GM18499 (cell line): ENCODE measurements around the gene CCNC.
A peak's percentile ranks its signal among the peaks of the same experiment; 100 is the strongest.

ENCODE experiments used
- ATAC-seq: cut with Tn5 transposase; IDR thresholded peaks from one replicate; pipeline ENCODE4 v1.9.1; 2021; ENCODE audit warnings: moderate number of reproducible peaks; ENCODE audit not compliant: insufficient read depth, unreplicated experiment

CCNC gene, protein sequence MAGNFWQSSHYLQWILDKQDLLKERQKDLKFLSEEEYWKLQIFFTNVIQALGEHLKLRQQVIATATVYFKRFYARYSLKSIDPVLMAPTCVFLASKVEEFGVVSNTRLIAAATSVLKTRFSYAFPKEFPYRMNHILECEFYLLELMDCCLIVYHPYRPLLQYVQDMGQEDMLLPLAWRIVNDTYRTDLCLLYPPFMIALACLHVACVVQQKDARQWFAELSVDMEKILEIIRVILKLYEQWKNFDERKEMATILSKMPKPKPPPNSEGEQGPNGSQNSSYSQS

DNA sequence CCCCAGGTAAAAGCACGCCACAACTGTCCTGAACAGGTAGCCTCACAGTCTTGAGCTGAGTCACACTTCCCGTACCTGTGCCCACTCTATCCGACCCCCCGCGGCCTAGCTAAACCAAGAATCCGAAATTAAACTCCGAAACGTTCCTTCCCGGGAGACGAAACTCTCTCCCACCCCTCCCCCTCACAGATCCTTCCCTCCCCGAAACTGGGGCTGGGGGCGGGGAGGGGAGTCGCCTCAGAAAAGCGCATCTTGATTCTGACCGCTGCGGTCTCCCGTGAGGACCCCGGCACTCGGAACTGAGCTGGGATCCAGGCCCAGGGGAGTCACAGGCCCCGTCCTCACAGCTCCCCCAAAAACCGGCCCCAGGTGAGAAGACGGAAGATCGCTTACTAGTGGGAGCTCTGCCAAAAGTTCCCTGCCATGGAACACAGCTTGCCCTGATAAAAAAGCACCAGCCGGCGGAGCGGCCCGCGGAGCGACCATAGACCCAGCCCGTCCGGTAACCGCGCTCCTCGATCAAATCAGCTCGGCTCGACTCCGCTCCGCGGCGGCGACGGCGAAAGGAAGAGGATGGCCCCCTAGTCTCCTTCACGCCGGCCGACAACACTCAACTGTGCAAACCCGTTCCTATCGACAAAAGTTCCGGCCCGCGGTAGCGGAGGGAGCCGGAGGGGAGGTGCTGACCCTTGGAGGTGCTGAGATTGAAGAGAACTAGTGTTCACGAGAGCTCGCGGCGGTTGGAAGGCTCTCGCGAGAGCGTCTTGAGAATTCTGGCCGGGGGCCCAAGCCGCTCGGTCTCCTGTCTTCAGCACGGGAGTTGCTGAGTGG lies at the start of gene CCNC:
Gene CCNC, minus strand, starts transcription at position 558 of the 831 bp plus-strand sequence. Its CDS starts 133 bp downstream, at position 425.
- ATAC-seq: peak; percentile 98

DNA sequence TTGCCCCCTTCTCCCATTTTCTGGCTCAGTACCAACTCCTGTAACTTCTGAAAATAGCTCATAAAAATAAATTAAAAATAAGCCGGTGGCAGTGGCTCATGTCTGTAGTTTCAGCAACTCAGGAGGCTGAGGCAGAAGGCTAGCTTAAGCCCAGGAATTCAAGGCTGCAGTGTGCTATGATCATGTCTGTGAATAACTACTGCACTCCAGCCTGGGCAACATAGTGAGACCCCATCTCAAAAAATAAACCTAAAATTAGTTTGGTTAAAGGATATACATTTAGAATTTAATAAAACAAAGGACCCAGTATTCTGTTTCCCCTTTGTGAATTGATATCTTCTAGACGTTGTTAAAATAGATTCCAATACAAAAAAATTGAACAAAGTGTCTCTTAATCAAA lies 48.7 kb upstream of the CCNC start:
- ATAC-seq: no peak

DNA sequence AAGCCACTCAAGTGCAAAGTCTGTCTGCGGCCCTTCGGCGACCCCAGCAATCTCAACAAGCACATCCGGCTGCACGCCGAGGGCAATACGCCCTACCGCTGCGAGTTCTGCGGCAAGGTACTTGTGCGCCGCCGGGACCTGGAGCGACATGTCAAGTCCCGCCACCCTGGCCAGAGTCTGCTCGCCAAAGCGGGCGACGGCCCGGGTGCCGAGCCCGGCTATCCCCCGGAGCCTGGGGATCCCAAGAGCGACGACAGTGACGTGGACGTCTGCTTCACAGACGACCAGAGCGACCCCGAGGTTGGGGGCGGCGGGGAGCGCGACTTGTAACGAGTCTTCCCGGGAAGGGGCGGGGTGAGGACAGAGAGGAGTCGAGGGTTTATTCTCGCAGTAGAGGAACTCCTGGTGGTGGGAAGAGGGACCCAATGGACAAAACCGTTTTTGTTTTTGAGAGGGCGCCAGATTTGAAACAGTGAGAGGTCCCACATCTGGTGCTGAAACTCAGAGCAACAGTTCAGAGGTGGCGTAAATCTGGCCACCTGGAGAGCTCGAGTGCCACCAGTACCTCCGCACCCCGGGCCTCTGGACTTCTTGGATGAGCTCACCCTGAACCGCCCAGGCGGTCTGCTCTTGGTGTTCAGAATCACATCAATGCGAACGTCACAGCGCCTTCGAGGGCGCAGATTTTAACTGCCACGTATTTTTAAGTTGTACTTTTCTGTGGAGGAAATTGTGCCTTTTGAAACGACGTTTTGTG lies 46.1 kb upstream of the CCNC start:
- ATAC-seq: no peak

DNA sequence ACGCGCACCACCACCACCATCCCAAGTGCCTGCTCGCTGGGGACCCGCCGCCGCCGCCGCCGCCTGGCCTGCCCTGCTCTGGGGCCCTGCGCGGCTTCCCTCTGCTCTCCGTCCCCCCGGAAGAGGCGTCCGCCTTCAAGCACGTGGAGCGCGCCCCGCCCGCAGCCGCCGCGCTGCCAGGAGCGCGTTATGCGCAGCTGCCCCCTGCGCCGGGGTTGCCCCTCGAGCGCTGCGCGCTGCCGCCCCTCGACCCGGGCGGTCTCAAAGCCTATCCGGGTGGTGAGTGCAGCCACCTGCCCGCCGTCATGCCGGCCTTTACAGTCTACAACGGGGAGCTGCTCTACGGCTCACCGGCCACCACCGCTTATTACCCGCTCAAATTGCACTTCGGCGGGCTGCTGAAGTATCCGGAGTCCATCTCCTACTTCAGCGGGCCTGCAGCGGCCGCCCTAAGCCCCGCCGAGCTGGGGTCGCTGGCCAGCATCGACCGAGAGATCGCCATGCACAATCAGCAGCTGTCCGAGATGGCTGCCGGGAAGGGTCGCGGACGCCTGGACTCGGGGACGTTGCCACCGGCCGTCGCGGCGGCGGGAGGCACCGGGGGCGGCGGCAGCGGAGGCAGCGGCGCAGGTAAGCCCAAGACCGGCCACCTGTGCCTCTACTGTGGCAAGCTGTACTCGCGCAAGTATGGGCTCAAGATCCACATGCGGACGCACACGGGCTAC lies 45.4 kb upstream of the CCNC start:
- peak; percentile 30 for ATAC-seq

DNA sequence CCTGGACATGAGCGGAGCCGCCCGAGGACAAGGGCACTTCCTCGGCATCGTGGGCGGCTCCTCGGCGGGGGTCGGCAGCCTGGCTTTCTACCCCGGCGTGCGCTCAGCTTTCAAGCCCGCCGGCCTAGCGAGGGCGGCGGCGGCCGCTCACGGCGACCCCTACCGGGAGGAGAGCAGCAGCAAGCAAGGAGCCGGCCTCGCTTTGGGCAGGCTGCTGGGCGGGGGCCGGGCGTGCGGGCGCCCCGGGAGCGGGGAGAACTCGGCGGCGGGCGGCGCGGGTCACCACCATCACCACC lies 44.9 kb upstream of the CCNC start:
- peak; percentile 14 for ATAC-seq

DNA sequence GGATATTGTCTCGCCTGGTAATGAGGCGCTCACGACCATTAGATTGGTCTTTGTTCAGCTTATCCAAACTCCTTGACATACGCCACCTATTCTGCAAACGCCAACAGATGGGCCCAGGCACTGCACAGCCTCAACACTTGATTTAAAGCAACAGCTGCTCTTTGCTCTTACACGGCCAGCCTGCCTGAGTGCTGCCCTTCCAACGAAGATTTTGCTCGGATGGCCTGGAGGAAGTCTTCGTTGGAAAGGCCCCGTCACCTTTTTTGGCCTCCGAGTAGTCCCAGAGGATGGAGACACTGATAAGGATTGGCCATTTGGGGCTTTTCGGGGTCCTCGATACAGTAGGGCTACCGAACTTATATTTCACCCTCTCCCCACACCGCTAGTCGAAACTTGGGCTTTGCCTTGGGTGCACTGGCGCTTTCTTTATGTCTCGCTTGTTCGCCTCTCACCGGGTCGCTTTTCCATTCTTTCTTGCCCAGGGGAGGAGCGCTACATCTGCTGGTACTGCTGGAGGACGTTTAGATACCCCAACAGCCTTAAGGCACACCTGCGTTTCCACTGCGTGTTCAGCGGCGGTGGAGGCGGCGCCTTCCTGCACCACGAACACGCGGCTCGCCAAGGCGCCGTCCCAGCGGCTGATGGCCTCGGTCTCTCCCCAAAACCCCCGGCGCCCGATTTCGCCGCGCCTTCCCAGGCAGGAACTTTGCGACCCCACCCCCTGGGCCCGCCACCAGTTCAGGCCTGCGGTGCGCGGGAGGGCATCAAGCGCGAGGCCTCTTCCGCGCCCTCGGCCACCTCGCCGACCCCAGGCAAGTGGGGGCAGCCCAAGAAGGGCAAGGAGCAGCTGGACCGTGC lies 44.3 kb upstream of the CCNC start:
- no peak for ATAC-seq

DNA sequence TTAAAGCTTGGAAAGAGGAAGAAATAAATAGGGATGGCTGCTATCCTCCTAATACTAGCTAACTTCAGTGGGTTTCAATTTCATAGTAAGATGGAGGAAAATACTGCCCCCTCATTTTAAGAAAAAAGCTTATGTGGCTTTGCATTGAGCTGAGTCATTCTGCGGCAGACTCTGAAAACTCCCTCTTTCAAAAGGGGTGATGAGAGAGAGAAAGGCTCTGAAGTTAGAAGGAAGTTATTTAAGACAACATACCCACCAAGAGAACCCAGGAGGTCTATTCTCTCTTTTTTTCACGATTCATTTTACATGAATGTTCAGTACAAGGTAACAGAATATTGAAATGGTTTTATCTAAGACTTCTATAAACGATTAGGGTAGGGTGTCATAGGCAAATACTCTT lies 42.7 kb upstream of the CCNC start:
- peak; percentile 64 for ATAC-seq

DNA sequence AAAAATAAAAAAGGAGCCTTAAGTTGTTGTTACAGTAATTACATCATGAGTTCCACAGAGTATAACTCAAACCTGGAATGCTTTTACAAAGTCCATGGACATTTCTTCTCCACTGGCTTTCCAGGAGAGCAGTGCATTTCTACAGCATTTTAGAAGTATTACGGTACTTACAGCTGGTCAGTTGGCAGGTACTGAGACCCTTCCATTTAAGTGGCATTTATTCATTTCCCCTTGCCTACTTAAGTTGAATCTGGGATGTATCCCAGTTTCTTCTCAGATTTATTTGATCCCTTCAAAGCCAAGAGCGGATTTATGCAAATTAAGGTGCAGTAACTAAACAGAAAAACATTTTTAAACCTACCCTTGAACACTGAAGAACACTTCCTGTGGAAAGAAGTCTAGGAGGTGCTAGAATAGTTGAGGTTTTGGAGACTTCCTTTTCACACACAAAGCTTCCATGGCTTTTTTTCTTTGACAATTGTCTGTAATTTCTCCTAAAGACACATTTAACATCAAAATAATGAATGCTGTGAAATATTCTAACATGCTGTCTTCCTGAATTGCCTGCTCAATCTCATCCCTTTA lies 41.5 kb upstream of the CCNC start:
- ATAC-seq: no peak

DNA sequence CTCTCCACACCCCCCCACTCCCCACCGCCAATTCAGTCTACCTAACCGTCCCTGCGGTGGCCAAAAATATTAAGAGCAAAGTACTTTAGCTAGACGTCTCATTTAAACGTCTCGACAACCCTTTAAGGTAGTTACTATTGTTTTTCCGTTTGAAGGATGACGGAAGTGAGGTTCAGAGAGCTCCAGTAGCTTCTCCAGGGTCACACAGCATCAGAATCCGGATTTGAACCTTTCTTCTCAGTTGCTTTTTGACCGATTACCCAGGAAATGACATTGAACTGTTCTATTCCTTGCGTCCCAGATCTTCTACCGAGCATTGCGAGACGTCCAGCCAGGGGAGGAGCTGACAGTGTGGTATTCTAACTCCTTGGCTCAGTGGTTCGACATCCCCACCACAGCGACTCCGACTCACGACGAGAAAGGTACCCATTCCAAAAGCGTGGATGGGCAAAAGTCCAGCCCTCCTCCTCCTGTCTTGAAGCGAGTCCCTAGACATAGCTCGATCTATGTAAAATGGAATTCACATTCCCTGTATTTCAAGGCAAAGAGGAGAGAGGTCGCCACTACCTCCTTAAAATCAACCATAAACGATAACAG lies 40.5 kb upstream of the CCNC start:
- no peak for ATAC-seq

DNA sequence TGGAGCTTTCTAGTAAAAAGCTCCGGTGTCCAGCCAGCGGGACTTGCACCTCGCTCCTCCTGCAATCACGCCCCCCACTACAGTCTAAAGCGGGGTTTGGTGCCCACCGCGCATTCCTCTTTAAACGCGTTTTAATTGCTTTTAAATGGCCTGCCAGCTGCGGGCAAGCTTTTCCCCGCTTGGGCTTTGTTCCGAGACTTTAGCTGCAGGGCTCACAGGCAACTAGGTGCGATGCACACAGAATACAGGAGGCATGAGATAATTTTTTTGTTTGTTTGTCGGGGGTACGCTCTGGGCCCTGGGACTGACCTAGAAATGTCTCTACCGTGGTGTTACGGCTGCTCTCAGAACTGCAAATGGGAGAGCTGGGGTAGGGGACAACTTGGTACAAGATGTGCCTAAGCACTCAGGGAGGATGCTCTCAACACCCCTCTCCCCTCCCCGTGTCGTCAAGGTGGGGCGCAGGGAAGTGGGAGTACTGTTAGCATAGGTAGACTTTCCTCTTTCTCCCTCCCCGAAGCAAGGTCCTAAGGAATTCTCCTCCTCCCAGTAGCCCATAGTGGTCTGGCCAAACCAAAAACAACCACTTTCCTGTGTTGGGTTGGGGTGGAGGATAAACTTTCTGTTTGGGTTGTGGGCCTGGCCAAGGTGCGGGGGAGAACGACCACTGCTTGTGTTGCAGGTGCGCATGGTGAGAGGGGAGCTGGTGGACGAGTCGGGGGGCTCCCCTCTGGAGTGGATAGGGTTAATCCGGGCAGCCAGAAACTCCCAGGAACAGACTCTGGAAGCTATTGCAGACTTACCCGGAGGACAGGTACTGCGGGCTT lies 39.8 kb upstream of the CCNC start:
- no peak for ATAC-seq

DNA sequence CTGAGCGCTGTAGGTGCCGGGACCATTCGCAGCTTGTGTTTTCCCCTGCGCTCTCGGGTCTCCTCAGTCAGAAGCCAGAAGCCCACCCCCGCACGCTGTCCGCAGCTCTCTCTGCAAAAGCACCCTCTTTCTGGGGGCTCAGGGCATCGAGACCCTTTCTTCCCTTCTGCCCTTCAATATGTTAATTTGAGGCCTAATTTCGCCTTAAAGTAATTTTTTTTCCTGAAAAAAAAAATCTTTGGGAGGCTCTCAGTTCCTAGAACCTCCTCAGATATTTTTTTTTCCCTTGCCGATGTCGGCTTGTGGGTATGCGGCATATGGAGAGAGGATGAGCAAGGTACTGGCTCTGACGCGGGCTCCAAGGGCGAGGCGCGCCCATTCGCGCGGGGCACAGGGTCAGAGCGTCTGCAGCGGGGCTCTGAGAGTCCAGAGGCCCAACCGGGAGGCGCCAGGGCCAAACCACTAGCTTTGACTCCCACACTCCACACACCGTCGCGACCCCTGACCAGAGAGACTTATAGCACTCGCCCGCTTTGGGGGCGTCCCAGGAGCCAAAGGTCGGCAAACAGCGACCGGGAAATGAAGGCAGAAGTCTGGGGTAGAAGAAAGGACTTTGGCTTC lies 39.1 kb upstream of the CCNC start:
- ATAC-seq: no peak

DNA sequence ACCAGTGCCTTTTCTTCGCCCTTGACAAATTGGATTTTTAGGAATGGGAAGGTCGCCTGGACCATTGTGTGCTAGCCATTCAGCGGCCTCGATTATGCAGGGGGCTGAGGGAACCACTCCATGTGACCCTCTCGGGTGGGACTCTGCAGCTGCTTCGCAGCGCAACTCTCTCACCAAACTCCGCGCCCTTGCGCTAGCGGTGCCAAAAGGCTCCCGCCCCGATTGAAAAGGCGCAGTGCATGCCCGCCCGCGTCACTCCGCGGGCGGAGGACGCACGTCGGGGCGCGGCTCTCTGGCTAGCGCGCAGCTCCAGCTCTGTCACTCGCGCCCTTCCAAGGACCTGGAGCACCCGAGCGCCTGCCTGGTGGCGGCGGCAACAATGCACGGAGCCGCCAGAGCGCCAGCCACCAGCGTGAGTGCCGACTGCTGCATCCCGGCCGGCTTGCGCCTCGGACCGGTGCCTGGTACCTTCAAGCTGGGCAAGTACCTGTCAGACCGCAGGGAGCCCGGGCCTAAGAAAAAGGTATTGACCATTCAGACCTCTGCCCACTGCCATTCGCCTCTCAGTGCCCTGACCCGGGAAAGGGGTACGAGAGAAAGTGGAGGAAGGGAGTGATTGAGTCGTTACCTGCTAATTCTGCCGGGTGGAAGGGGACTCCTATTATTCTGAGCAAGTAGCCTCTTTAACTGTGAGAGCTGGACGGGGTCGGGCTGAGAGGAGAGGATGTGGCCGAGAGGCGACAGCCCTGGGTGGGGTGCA lies 38.4 kb upstream of the CCNC start, which contains the start of gene PRDM13:
Gene PRDM13, plus strand, starts transcription at position 178 of the 760 bp plus-strand sequence. Its CDS starts 202 bp downstream, at position 380.
- no peak for ATAC-seq

DNA sequence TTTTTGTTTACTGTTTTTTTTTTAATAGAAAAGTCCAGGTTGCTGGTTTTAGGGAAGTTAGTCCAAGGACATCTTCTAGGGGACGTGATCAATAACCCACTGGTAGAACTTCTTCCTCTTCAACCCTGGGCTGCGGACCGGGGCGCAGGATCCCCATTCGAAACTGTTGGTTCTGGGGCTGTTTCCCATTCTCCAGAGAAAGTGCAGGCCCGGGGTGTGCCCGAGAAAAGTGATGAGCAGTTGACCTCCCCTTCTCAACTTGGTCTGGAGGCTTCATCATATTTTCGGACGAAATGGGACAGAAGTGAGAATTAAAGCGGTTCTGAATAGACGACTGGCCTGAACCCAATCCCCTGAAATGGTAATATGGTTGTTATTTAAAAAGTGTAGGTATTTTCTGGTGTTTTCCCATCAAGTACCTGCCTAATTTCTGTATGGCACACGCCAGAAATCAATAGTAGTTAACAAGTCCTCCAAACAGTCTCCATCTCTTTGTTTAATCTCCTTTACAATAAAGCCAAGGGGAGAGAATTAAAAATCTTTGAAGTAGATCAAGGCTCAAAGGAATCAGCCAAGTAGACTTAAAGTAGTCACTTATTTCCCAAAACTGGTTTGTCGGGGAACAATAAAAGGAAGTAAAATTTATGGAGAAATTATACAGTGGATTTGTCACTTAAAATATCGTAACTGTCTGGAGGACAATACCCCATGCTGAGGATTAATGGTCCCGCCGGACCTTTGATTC lies 37.6 kb upstream of the CCNC start:
- ATAC-seq: no peak

DNA sequence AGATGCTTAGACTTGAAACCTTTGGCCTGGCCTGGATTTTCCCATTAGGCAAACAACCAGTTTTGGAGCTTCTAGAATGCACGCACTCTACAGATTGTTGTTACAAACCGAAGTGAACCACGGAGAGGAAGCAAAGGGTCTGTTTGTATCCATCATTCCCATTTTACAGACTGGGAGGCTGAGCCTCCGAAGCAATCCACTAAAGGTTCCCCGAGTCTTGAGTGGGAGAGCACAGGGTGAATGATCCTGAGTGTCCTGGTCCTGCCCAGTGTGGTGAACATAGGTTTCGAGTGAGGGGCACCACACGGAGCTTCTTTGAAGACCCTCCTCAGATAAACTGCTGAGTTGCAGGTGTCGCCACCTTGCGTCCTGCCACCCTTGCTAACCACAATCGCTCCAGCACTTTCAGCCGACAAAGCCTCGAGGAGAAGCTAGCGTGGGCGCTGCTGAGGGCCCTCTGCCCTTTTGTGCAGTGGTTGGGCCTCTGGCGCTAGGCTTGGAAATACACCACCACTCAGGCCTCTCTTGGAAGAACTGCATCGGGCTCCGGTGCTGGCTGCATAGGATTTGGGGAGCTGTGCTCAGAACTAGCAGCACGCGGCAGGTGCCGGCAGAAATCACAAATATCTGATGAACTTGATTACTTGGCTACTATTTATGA lies 36.7 kb upstream of the CCNC start:
- no peak for ATAC-seq

DNA sequence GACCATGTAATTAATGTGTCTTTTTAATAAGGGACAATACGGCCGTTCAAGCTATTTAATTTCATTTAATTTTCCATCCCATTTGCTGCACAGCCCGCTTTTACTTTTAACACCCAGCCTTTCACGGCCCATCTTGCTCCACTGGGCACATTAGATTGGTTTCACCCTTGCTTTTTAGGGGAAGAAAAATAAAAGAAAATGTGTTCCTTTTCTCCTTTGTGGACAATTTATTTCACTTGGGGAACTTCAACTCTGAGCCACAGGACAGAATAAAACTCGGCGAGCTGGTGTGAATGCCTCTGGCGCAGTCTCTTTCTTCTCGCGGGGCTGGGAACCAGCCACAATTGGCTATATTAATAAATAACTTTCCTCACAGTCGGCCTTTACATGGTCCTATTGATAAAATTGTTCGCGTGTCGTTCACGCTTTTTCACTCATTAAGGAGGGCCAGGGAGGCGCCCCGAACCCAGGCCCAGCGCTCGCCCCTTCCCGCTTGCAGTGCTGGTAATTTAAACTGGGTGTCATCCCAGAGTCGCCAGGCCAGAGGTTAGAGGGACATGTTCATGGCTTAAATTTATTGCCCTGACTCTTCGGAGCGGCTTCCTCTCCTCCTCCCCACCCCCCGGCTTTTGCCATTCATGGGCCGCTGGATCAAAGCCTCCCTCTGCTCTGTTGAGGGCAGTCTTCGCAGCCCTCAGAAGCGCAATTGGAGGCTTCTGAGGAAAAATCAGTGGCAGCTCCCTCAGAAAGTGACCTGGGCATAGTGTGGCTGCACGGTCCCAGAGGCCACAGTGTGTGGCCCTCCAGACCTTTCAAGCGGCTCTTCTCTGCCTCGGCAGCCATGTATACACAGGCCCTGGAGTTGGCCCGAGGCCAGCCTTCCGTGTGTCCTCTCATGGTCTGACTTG lies 36.0 kb upstream of the CCNC start:
- ATAC-seq: no peak
